NCI-H748 (cell line): Measurements from ENCODE around the gene SYNE1.
A peak's percentile ranks its signal among the peaks of the same experiment; 100 is the strongest.
"Not testable (repeated sequence)": the region's sequence is repeated elsewhere in the genome, so short reads cannot be mapped to it uniquely, and the experiment has no call there.

ENCODE experiments used
- DNase-seq: peaks from one replicate; lab custom pipeline; 2025; ENCODE audit not compliant: unreplicated experiment; lab: John Stamatoyannopoulos, UW

SYNE1 gene

GRCh38 chr6:152112491-152113261 lies 524.5 kb downstream of the SYNE1 start:
- no peak for DNase-seq

GRCh38 chr6:152110886-152111820 lies 526.0 kb downstream of the SYNE1 start:
- DNase-seq: no peak

GRCh38 chr6:152107973-152108372 lies 529.2 kb downstream of the SYNE1 start:
- no peak for DNase-seq

GRCh38 chr6:152100183-152100618 lies 537.0 kb downstream of the SYNE1 start:
- DNase-seq: peak; percentile 24

- no peak for DNase-seq
Observed at GRCh38 chr6:152099446-152100182, 537.5 kb downstream of the SYNE1 start.

GRCh38 chr6:152098683-152099082 lies 538.5 kb downstream of the SYNE1 start:
- no peak for DNase-seq

GRCh38 chr6:152096863-152097496 lies 540.2 kb downstream of the SYNE1 start:
- DNase-seq: no peak

- no peak for DNase-seq
Observed at GRCh38 chr6:152094992-152095592, 542.1 kb downstream of the SYNE1 start.

GRCh38 chr6:152094276-152094675 lies 542.9 kb downstream of the SYNE1 start:
- DNase-seq: no peak

GRCh38 chr6:152093711-152094110 lies 543.5 kb downstream of the SYNE1 start:
- DNase-seq: no peak

GRCh38 chr6:152091851-152092341 lies 545.3 kb downstream of the SYNE1 start:
- DNase-seq: no peak

- no peak for DNase-seq
Observed at GRCh38 chr6:152091201-152091600, 546.0 kb downstream of the SYNE1 start.

GRCh38 chr6:152089992-152090391 lies 547.2 kb downstream of the SYNE1 start:
- no peak for DNase-seq

- DNase-seq: no peak
Observed at GRCh38 chr6:152087701-152088100, 549.5 kb downstream of the SYNE1 start.

- no peak for DNase-seq
Observed at GRCh38 chr6:152087096-152087495, 550.1 kb downstream of the SYNE1 start.

GRCh38 chr6:152086223-152086873 lies 550.8 kb downstream of the SYNE1 start:
- no peak for DNase-seq

GRCh38 chr6:152085451-152085921 lies 551.7 kb downstream of the SYNE1 start:
- DNase-seq: no peak

- no peak for DNase-seq
Observed at GRCh38 chr6:152078804-152079203, 558.4 kb downstream of the SYNE1 start.

GRCh38 chr6:152078001-152078400 lies 559.2 kb downstream of the SYNE1 start:
- no peak for DNase-seq

- DNase-seq: not testable (repeated sequence)
Observed at GRCh38 chr6:152076242-152076641, 560.9 kb downstream of the SYNE1 start.
